Measurements from ENCODE around the gene SS18L1.

SS18L1 gene

DNA sequence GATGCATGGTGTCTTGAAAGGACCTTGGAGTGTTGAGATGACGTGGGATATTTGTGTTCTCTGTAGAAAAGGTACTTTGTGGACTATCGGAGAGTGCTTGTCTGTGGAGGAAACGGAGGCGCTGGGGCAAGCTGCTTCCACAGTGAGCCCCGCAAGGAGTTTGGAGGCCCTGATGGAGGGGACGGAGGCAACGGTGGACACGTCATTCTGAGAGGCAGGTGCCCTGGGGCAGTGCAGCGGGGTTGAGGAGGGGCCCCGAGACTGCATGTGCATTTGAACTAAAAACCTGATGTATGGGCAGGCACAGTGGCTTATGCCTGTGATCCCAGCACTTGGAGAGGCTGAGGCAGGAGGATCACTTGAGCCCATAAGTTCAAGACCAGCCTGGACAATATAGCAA lies 52.2 kb downstream of the SS18L1 start:
- no peak for DNase-seq (ENCODE audit: low spot score)

DNA sequence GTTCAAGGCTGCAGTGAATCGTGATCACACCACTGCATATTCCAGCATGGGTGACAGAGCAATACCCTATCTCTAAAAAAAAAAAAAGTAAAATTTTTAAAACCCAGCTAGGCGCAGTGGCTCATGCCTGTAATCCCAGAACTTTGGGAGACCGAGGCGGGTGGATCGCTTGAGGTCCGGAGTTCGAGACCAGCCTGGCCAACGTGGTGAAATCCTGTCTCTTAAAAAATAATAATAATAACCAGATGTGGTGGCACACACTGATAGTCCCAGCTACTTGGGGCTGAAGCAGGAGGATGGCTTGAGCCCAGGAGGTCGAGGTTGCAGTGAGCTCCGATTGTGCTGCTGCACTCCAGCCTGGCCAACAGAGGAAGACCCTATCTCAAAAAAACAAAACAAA lies 52.7 kb downstream of the SS18L1 start:
- no peak for DNase-seq (ENCODE audit: low spot score)

- DNase-seq (ENCODE audit: low spot score): no peak
Observed at GRCh38 chr20:62197311-62197710, 53.7 kb downstream of the SS18L1 start.

GRCh38 chr20:62197801-62198200 lies 54.2 kb downstream of the SS18L1 start:
- no peak for DNase-seq (ENCODE audit: low spot score)

DNA sequence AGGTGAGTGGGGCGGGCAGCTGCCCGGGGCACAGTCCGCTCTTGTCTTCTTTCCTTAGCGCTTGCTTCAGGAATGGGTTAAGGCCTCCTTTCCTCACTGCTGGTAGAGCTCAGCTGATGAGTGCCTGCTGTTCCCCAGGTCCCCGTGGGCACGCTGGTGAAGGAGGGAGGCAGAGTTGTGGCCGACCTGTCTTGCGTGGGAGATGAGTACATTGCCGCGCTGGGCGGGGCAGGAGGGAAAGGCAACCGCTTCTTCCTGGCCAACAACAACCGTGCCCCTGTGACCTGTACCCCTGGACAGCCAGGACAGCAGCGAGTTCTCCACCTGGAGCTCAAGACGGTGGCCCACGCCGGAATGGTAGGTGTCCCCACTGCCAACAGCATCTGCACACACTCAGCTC lies 54.9 kb downstream of the SS18L1 start:
- no peak for DNase-seq (ENCODE audit: low spot score)

DNA sequence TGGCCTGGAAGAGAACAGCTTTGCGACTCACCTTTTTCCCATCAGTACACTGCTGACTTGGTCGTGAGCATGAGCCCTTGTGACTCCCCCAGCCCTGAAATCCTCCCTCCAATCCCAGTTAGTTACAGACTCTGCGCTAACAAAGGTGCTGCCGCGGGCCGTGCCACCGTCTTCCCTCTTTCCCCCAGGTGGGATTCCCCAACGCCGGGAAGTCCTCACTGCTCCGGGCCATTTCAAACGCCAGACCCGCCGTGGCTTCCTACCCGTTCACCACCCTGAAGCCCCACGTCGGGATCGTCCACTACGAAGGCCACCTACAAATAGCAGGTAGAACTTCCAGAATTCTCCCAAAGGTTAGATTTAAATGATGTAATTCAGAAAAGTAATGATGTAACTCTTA lies 55.4 kb downstream of the SS18L1 start:
- no peak for DNase-seq (ENCODE audit: low spot score)

DNA sequence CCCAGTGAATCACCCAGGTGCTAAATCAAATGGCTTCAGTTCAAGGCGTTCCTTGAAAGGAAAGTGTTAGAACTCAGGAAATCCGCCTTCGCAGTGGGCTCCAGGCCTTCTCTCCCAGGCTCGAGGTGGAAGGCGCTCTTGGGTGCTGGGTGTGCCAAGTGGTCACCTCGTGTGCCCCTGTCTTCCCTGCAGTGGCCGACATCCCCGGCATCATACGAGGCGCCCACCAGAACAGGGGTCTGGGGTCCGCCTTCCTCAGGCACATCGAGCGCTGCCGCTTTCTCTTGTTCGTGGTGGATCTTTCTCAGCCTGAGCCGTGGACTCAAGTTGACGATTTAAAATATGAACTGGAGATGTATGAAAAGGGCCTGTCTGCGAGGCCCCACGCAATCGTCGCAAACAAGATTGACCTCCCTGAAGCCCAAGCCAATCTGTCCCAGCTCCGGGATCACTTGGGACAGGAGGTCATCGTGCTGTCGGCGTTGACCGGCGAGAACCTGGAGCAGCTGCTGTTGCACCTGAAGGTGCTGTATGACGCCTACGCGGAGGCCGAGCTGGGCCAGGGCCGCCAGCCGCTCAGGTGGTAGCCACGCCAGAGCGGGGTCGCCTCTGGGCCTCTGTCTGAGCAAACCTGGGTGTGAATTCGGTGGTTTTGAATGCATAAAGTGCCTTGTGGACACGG lies 57.1 kb downstream of the SS18L1 start:
- no peak for DNase-seq (ENCODE audit: low spot score)

DNA sequence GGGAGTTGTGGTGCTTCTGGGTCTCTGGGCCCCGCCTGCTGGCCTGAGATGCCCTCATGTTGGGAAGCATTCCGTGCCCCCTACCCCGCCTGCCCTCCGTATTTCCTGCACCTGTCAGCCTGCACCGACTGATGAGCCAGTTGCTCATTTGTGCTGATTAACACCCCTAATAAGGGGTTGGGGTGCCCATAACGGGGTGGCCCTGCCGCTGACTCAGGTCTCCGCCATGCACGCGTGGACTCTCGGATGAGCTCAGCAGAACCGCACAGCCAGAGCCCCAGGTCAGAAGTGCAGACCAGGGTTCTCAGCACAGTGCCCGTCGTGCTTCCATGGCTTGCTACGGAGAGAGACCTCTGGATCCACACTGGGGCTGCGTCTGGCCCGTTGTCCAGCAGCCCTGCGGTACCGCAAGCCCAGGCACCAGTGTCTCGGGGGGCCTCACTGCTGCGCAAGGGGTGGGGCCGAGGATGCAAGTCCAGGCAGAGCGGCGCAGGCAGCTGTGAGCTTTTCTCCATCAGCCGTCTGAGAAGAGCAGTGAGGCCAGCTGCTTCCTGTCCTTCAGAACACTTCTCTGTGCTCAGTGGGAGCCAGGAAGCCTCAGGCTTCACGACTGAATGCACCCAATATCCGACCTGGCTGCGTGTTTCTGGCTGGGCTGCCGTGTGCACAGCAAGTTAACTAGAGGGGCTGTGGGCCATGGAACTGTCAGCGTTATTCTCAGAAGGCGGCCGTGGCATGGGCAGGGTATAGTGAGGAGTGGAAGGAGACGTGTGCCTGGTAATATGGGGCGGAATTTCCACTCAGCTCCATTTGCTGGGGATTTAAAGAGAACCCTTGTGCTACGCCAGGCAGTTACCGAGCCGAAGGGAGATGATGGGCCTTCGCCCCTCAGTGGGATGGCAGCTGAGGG lies 57.9 kb downstream of the SS18L1 start:
- DNase-seq (ENCODE audit: low spot score): no peak

DNA sequence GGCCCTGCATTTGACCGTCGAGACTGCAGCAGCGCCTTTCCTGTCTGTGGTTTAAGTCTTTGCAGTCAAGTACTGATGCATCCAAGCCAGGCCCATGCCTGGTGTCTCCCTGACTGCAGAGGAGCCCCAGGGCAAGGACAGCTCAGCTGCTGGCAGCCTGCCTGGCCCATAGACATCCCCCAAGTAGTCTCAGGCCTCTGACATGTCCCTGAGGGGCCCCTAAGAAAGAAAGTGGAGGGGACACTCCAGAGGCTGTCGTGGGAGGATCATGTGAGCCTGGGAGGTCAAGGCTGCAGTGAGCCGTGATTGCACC lies 58.5 kb downstream of the SS18L1 start:
- no peak for DNase-seq (ENCODE audit: low spot score)

DNA sequence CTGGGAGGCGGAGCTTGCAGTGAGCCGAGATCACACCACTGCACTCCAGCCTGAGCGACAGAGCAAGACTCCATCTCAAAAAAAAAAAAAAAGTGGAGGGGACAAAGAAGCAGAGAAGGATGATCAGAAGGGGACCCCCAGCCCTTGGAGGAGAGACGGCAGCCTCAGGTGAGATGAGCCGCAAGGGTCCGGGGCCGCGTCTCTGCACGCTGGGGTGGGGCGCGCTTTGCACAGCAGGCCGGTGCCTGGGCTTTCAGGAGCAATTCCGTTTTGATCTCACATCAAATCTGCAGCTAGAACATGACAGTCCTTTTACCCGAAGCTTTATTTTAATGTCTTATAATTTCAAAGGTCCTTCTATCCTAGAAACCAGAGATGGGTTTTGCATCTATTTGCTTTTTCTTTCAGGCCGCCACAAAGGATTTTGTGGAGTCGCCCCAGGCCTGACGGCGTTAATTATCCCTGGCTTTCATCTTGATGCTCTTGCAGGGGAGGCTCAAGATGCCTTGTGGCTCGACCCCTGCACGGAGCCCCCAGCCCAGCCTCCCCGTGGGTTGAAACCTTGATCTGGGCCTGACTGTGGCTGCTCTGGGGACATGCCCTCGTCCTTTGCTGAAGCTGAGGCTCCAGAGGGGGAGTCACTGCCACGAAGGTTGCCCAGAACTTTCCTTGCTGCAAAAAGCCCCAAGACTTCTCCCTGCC lies 59.3 kb downstream of the SS18L1 start:
- no peak for DNase-seq (ENCODE audit: low spot score)

- DNase-seq (ENCODE audit: low spot score): no peak
Observed at GRCh38 chr20:62203378-62204030, 59.9 kb downstream of the SS18L1 start.

- no peak for DNase-seq (ENCODE audit: low spot score)
Observed at GRCh38 chr20:62205618-62206387, 62.2 kb downstream of the SS18L1 start.

- no peak for DNase-seq (ENCODE audit: low spot score)
Observed at GRCh38 chr20:62206388-62206775, 62.8 kb downstream of the SS18L1 start.

- no peak for DNase-seq (ENCODE audit: low spot score)
Observed at GRCh38 chr20:62208061-62208794, 64.7 kb downstream of the SS18L1 start.

- DNase-seq (ENCODE audit: low spot score): no peak
Observed at GRCh38 chr20:62208795-62209755, 65.5 kb downstream of the SS18L1 start.

DNA sequence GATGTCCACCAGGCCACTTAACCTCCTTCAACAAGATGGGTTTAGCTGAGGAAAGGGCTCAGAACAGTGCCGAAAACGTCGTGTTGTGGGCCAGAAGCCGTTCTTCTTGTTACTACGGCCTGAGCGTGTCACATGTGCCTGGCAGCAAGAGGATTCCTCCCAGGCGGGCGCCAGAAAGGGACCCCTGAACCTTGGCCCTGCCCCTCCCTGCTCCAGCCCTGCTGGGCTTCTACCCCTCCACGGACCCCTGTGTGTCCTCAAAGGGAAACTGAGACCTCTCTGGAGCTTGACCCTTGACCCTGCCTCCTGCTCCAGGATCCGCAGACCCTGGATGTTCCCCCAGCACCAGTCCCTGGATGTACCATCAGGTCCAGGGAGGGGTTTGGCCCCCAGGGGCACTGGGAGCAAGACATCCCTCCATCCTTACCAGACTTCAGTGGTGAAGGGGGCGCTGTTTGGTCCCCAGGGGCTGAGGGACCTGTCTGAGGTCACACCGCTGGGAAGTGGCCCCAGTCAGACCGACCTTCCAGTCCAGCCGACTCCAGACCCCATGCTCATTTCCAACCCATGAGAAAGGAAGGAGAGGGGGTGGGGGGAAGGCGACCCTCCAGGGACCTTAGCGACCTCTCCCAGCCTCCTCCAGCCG lies 66.4 kb downstream of the SS18L1 start:
- no peak for DNase-seq (ENCODE audit: low spot score)

DNA sequence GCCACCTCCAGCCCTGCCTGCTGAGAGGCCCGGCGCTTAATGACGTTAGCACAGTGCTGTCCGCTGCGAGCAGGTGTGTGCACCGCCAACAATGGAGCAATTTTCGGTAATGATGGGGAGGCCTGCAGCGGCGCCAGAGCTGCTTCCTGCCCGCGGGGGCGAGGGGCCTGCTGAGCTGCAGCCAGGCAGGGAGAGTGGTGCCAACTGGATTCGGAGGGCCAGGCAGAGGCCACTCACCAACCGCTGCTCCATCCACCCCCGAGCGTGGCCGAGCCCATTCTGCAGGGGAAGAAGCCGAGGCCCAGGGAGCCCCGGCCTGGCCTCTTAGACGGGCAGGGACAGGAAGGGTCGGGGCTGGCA lies 66.9 kb downstream of the SS18L1 start:
- no peak for DNase-seq (ENCODE audit: low spot score)

GRCh38 chr20:62211216-62211615 lies 67.6 kb downstream of the SS18L1 start:
- no peak for DNase-seq (ENCODE audit: low spot score)

DNA sequence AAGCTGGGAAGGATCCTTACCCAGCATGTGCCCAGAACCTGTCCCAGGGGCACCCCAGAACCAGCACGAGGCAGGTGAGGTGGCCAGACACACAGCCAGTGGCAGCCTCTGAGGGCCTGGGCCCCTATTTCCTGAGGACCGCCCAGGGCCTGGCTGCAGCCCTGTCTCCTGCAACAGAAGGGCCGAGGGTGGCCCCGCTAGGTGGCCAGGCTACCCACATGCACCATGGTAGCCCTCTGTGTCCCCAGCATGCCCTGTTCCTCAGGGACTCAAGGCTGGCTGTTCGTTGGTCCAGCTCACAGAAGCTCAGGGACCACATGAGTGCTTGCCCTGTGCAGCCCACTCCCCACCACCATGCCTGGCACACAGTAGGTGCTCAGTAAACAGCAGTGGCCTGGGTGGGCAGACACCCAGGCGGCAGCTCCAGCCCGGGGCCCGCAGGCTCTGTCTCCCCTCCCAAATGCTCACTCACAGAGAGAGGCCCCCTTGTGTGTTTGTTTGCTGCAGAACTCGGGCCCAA lies 68.3 kb downstream of the SS18L1 start:
- DNase-seq (ENCODE audit: low spot score): no peak

All from HuH-7.5 (cell line).